ENCODE data around the gene DNAJB8. TPM values are rescaled to one million over a fixed set of nuclear protein-coding genes. Genes with fewer than 3 reads are reported as not detected.
A peak's percentile ranks its signal among the peaks of the same experiment; 100 is the strongest.

Gene DNAJB8
- total and polyA plus RNA-seq, 9 of the 15 experiments (the other 6 are each of a cell fraction or from before 2014, with no cell fraction given), result not detected

GRCh38 chr3:128415200-128415772 lies 51.4 kb downstream of the DNAJB8 start (continued):
- no peak for TF ChIP-seq FOXM1 (IDR thresholded peaks at IDR 0.05; ENCODE audit: low read depth)
- TF ChIP-seq FOXM1 (CRISPR knock-in tag; IDR thresholded peaks at IDR 0.05; ENCODE audit: low read depth), result no peak
- no peak for TF ChIP-seq TFAM (CRISPR knock-in tag; conservative IDR thresholded peaks at IDR 0.05)
- TF ChIP-seq ZNF217 (CRISPR knock-in tag; IDR thresholded peaks at IDR 0.05), result no peak
- TF ChIP-seq ZNF696 (CRISPR knock-in tag; conservative IDR thresholded peaks at IDR 0.05), result no peak
- TF ChIP-seq ZBTB2 (IDR thresholded peaks at IDR 0.05), result no peak
- 0 out of 2 replicates have a peak, but pooled peaks have one; percentile 22 for TF ChIP-seq CBX1 (IDR thresholded peaks at IDR 0.05; ENCODE audit: low read depth)
- TF ChIP-seq HNRNPH1 (optimal IDR thresholded peaks at IDR 0.05; ENCODE audit: low read depth, low read length), result no peak
- no peak for TF ChIP-seq ZNF384 (IDR thresholded peaks at IDR 0.05; ENCODE audit: low read depth, low read length)
- TF ChIP-seq ZNF280B (CRISPR knock-in tag; IDR thresholded peaks at IDR 0.05), result no peak
- TF ChIP-seq GTF2F1 (IDR thresholded peaks at IDR 0.05; ENCODE audit: low read depth, low read length), result no peak
- no peak for TF ChIP-seq BRCA1 (IDR thresholded peaks at IDR 0.05)
- no peak for TF ChIP-seq BRCA1 (CRISPR knock-in tag; IDR thresholded peaks at IDR 0.05)
- 0 out of 2 replicates have a peak, but pooled peaks have one; percentile 7 for TF ChIP-seq ZNF79 (CRISPR knock-in tag; IDR thresholded peaks at IDR 0.05; ENCODE audit: low read depth)
- peak; percentile 51 for TF ChIP-seq CCNT2 (IDR thresholded peaks at IDR 0.05; ENCODE audit: borderline replicate concordance, extremely low read depth, insufficient read length, low read depth, low read length)
- peak in 1 of 2 experiments; percentile 30; a peak in 1 of 4 replicates for TF ChIP-seq RCOR1 (IDR thresholded peaks at IDR 0.05; ENCODE audit: borderline replicate concordance in 1 of 2, low read depth in 2 of 2, low read length in 2 of 2)
- peak; percentile 74; the same call in 1 of the 2 replicates for TF ChIP-seq MYNN (IDR thresholded peaks at IDR 0.05)
- no peak for TF ChIP-seq MYNN (CRISPR knock-in tag; IDR thresholded peaks at IDR 0.05)
- TF ChIP-seq NBN (IDR thresholded peaks at IDR 0.05; ENCODE audit: low read depth), result 0 out of 2 replicates have a peak, but pooled peaks have one; percentile 3
- no peak for TF ChIP-seq HEY1 (CRISPR knock-in tag; IDR thresholded peaks at IDR 0.05; ENCODE audit: borderline replicate concordance)

Data from K562 (cell line).